Jurkat, Clone E6-1 (cell line): ENCODE results near the gene CACNA1C.

Source experiments
- DNase-seq: peaks from one replicate; pipeline ENCODE4 v3.0.0-alpha.2; 2011; ENCODE audit warnings: low read depth, low spot score
- H3K4me3 ChIP-seq: 2 replicates; pipeline ENCODE4 v1.5.1; 2011; ENCODE audit warnings: mild to moderate bottlenecking, low read length, control low read depth, moderate library complexity

The CACNA1C gene

DNA sequence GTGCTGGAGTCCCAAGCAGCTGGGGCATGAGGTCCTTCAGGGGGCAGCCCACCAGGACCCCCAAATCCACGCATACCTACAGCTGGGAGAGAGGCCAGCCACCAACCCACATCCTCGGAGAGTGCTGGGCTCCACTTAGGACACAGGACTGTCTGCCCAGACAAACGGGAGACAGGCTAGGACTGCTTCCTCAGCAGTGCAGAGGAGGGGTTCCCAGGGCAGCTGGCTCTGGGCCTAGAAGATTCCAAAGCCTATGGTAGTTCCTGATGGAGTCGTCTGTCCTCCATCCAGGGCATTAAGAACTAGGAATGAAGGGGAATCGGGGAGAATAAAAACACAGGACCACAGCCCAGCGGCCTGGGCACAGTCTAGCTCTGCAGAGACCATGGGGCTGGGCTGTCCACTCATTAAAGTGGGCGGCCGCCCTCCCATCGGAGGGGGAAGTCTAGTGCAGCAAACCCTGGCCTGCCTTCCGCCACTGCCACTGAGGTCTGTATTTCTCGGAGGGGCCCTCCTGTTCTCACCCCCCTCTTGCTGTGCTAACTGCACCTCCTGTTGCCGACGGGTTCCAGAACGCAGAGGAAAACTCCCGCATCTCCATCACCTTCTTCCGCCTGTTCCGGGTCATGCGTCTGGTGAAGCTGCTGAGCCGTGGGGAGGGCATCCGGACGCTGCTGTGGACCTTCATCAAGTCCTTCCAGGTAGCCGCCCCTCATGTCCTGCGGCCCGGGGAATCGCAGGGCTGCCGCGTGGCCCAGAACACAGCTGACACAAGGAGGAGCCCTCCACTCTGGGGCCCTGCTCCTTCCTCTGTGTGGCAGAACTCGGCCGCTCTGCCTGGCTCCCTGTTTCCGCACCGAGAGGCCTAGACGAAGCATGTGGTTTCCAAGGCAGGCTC lies 598.5 kb downstream of the CACNA1C start:
- no peak for DNase-seq
- H3K4me3 ChIP-seq, result no peak overlapping the region

- no peak overlapping the region for H3K4me3 ChIP-seq
- DNase-seq, result no peak
These were observed 599.2 kb downstream of the CACNA1C start for GRCh38 chr12:2652011-2652400.

DNA sequence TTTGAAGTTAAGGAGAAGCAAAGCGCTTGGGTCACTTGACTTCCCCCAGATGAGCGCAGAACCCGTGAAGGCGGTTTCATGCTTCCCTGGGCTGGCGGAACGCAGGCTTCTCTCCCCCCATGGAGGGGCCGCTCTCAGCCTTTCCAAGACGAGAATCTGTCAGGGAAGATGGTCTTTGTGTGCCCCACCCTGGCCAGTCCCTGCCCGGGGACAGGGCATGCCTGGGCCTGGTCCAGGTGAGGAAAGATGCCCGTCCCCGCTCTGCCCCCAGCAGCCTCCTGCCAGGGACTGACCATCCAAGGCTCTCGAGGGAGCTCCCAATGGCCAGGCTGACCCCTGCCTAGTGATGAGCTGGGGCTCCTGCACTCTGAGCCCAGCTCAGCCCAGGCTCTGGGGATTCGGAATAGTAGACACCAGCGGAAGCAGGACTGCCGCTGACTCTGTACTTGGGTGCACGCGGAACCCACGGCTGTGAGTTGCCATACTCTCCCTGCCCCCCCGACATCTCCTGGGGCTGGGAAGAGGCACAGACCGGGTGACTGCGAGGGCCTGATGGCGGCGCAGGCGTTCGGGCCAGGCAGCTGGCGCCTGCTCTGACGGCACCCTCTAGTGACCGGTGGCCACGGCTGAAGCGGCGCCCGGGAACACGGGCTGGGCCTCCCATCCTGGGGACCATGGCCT lies 599.8 kb downstream of the CACNA1C start:
- no peak for DNase-seq
- no peak overlapping the region for H3K4me3 ChIP-seq

GRCh38 chr12:2653461-2653965 lies 600.7 kb downstream of the CACNA1C start:
- H3K4me3 ChIP-seq, result no peak overlapping the region
- DNase-seq, result no peak

DNA sequence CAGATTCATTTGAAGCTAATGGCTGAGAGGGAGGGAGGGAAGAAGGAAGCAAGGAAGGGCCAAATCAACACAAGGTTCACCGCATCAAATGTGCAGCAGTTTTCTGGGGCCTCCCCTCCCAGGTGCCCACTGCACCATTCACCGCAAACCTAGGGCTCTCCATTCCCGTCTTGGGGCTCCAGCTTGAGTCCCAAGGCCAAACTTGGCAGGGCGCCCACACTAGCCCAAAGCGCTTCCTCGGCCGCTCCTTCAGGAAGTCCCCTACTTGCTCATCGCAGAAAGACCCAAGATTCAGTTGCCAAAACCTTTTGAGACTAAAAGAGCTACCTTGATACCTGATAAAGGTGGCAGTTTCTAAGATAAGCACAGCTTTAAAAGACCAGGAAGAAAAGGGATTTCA lies 601.5 kb downstream of the CACNA1C start:
- no peak overlapping the region for H3K4me3 ChIP-seq
- no peak for DNase-seq

- no peak overlapping the region for H3K4me3 ChIP-seq
- no peak for DNase-seq
These were observed 602.0 kb downstream of the CACNA1C start for GRCh38 chr12:2654741-2655140.

GRCh38 chr12:2662524-2662923 lies 609.7 kb downstream of the CACNA1C start:
- no peak for DNase-seq
- no peak overlapping the region for H3K4me3 ChIP-seq

DNA sequence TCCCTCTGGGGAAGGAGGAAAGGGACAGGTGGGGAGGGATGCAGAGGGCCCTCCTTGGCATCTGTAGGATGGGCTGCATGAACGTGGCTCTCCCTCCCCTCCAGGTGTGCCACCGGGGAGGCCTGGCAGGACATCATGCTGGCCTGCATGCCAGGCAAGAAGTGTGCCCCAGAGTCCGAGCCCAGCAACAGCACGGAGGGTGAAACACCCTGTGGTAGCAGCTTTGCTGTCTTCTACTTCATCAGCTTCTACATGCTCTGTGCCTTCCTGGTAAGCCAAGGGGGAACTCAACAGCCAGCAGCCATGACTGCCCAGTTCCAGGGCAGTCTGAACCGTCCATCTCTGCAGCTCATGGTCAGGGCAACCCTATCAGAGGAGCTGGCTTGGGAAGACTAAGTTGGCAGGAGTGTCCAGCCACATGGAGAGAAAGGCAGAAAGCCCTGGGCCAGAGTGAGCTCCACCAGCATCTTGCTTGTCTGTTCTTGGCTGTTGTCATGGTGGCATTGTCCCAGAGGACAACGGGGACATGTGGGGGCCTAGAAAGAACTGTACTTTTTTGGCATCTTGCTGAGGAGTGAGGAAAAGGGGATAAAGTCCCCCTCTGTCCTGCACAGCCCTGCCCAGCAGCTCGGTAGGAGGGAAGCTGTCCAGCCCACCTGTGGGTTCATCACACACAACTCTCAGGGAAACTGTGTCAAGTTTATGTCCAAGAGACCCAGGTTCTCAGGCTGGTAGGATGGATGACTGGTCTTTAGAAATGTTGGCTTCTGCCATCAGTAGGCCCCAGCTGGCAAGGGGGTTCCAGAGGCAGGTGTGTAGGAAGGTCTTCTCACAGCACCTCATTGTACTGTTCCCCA lies 612.2 kb downstream of the CACNA1C start:
- no peak overlapping the region for H3K4me3 ChIP-seq
- DNase-seq, result no peak

DNA sequence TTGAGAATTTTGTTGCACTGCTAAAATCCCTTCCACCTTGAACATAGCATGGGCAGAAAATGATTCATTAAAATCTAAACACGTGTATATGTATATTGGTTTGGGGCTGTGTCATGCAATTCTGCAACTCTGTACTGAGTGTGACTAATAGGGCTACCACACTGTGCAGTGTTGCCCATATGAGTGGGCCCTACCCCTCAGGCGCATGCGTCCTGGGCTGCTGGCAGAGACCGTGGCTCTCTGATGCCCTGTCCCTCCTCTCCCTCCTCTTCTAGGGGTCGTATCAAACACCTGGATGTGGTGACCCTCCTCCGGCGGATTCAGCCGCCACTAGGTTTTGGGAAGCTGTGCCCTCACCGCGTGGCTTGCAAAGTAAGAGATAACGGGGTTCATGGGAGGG lies 613.6 kb downstream of the CACNA1C start:
- DNase-seq, result no peak
- H3K4me3 ChIP-seq, result no peak overlapping the region

DNA sequence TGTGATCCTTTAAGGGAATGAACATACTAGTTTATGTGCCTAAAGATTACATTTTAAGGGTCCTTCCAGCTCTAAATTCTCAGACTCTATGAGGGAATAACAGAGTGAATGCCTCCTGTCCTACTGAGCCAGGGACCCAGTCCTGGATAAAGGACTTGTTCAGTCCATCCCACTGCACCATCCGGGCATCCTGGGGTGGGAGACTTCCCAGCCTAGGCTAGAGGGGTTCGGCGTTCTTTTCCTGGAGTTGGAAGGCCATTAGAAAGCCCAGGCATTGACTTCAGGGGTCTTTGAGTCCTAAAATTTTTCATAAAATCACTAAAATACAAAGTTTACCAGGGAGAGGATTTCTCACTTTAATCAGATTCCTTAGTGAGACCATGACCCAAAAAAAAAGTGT lies 614.1 kb downstream of the CACNA1C start:
- DNase-seq, result no peak
- no peak overlapping the region for H3K4me3 ChIP-seq

DNA sequence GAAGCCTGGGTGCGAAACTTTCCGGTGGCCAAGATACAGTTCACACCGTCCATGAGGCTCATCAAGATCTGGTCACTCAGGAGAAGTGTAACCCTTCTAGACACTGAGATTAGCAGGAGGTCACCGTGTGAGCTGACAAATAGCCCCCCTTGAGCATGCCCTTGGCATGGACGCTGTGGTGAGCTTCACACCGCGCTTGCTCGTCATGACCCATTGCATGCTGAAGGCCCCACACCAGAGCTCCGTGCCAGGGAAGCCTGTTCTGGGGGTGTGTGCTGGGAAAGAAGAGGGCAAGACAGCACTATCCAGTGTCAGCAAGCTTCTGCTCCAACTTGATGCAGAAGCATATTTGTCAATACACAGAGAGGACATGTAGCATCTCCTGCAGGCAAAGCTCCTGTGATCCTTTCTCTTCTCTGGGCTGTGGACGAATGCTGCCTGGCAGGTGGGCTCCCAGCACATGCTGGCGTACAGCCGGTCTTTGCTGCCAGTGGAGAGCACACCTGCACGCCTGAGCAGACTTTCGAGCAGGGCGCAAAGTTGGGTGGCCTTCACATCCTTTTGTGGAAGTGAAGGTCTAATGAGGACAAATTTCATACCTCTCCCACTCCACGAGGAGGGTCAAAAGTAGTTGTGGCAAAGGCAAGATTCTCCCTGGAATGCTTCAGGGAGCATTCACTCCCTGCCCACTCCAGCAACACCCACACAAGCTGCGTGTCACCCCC lies 615.1 kb downstream of the CACNA1C start:
- no peak for DNase-seq
- no peak overlapping the region for H3K4me3 ChIP-seq

- no peak for DNase-seq
These were observed 616.0 kb downstream of the CACNA1C start for GRCh38 chr12:2668816-2669215.

DNA sequence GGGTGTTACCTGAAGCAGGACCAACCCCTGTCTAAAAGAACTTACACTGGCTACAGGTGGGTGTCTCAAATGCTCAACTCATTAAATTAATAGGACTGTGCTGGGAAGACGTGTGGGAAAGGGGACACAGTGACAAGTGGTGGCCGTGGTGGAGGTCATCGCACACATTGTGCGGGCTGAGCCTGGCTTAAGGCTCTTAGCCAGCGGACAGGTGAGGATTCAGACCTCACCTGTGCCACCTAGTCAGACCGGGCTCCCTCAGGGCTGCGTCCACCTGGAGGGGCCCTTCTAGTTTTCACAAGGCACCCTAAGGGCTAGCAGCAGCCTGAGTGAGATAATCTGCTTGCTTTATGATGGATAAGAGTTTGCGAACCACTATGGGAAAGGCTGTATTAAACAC lies 616.8 kb downstream of the CACNA1C start:
- H3K4me3 ChIP-seq, result no peak overlapping the region
- DNase-seq, result no peak

More at GRCh38 chr12:2668816-2669215, 616.0 kb downstream of the CACNA1C start:
- H3K4me3 ChIP-seq, result no peak overlapping the region

DNA sequence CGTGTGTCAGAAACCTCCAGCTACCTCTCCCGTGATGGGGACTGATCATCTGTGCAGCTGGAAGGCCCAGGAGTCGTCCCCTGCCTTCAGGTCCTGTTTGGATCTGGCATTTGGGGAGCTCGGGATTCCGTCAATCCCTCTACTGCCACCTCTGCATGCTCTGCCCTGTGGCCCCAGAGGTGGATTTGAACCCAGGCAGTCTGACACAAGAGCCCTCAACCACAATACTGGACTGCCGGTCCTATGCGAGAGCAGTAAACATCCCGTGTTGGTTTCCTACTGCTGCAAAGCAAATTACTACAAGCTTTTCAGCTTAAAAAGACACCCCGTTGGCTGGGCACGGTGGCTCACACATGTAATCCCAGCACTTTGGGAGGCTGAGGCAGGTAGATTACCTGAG lies 620.1 kb downstream of the CACNA1C start:
- no peak for DNase-seq
- no peak overlapping the region for H3K4me3 ChIP-seq

- DNase-seq, result no peak
- no peak overlapping the region for H3K4me3 ChIP-seq
These were observed 621.4 kb downstream of the CACNA1C start for GRCh38 chr12:2673966-2674810.

GRCh38 chr12:2675776-2676175 lies 623.0 kb downstream of the CACNA1C start:
- H3K4me3 ChIP-seq, result no peak overlapping the region
- no peak for DNase-seq

GRCh38 chr12:2677142-2677880 lies 624.5 kb downstream of the CACNA1C start:
- no peak for DNase-seq
- no peak overlapping the region for H3K4me3 ChIP-seq
